Activated CD4-positive, CD25-positive, alpha-beta regulatory T cell treated with anti-CD3 and anti-CD28 coated beads, Interleukin-2, amount 50 U/mL, for 72 hours (primary cell): ENCODE measurements around the gene RABL6.
A peak's percentile ranks its signal among the peaks of the same experiment; 100 is the strongest.

Source experiments
- DNase-seq: peaks from one replicate; pipeline ENCODE4 v3.0.0; 2021

The RABL6 gene

GRCh38 chr9:136886610-136887597, 79.2 kb downstream of the RABL6 start:
- peak; percentile 56 for DNase-seq

GRCh38 chr9:136888454-136888853, 80.7 kb downstream of the RABL6 start:
- no peak for DNase-seq

- DNase-seq: no peak
Observed at GRCh38 chr9:136889858-136890257, 82.1 kb downstream of the RABL6 start.

- DNase-seq: no peak
Observed at GRCh38 chr9:136890661-136891060, 82.9 kb downstream of the RABL6 start.
